Stimulated activated CD4-positive, alpha-beta T cell treated with anti-CD3 and anti-CD28 coated beads, TNF-alpha, amount 100 ng/mL, for 4 hours (primary cell): ENCODE results near the gene SLCO2A1.

Source experiments
- DNase-seq, 3 experiments: peaks; one replicate each; pipeline ENCODE4 v3.0.0-alpha.2; 2020; ENCODE audit warnings: low read depth in 3 of 3

The SLCO2A1 gene

GRCh38 chr3:133999891-134000685 lies 29.6 kb downstream of the SLCO2A1 start:
- DNase-seq = no peak

DNA sequence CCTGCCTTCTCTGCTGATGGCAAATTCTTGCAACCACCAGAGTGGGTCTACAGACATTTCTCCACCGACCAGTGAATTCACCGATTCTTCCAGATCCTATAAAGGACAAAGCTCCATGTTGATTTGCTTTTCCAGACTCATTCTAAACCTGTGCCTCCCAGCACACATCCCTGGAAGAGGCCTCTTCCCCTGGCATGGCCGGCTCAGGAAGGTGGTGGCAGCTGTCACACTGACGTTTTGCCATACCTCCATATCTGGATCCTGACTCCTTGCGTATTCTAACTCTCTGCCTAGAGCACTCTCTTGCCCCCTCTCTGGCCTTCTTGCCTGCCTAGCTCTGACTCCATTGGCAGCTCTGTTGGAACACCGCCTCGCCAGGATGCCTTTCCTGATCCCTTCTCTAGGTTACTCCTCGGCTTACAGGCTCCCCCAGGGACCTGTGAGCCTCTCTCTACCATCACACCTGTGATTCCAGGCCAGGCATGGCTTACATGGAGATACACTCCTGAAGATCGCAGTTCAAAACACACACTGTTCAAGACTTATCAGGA lies 31.0 kb downstream of the SLCO2A1 start:
- DNase-seq = no peak

DNA sequence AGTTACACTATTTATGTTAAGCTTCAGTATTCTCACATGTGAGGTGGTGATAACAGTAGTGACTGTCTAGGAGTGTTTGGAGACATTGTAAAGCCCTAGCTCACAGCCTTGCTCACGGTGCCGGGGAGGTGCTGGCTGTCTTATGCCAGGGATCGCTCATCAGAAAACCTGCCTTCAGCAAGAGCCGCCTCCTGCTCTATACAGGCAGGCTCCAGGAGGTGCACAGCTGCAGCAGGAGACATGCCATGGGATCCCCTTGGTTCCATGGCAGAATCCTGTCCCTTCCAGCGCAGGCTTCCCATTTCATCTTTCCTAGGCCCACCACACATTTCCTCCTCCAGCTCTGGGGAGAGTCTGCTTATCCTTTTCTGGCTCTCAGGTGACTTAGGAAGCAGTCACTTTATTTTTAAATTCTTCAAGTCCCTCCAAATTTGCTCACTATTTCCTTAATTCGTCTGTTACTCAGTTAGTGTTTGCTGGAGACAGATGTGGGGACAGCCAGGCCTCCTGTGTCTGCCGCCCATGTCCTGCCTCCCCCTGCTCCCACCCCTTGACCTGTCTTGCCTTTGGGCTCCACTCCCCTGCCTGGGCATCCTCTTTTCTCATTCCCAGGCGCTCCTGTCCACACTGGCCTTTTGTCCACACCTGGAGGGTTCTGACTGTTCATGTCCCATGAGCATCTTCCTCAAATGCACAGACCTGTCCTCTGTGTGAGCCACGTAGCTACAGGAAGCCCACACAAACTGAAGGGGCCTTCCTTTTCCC lies 31.7 kb downstream of the SLCO2A1 start:
- no peak for DNase-seq

- no peak for DNase-seq
Measured at GRCh38 chr3:133996996-133997395, 32.7 kb downstream of the SLCO2A1 start.

DNA sequence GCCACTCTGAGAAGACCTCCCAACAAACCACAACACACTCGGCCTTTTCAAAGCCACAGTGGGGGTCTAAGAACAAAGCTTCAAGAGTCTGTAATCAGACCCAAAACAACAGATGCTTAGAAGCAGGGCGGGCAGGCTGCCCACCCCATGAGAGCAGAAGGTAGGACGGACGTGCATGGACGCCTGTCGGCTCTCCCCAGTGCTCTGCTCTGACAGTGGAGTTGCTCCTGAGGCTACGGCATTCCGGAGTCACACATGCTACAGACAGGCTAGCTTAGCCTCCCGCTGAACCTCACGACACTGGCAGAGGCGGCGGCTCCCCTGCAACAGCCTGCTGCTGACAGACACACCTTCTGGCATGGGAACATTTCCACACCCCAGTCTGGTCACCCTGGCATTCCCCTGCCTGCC lies 33.5 kb downstream of the SLCO2A1 start:
- no peak for DNase-seq

- DNase-seq = no peak
Measured at GRCh38 chr3:133995264-133995663, 34.5 kb downstream of the SLCO2A1 start.

DNA sequence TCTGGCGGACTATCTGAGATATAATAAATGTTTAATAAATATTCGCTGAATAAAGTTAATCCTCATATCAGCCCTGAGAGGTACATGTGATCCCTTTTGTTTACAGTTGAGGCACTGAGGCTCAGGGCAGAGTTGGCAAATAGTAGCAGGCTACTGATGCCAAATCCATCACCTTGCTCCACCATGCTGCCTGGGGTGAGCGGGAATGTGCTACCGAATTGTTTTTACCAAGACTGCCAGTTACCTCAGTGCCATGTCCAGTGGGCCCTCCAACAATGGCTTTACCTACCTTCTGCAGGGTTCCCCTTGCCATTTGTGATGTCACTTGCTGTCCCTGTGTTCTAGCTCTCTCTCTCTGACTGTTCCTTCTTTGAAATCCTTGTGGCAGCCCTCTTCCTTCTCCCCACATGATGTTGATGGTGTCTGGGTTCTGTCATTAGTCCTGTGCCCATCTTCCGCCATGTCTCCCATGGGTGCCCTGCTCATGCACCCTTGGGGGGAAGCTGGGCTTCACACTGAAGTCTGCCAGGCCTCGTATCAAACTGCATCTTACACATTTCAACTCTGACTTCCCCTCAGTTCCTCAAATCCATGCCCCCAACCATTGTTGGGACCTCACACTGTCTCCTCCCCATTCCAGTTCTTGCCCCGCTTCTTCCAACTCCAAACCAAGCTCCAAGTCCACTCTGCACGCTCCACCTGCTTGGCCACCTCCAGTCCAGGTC lies 35.4 kb downstream of the SLCO2A1 start:
- no peak for DNase-seq

GRCh38 chr3:133992951-133993620 lies 36.6 kb downstream of the SLCO2A1 start:
- no peak for DNase-seq

DNA sequence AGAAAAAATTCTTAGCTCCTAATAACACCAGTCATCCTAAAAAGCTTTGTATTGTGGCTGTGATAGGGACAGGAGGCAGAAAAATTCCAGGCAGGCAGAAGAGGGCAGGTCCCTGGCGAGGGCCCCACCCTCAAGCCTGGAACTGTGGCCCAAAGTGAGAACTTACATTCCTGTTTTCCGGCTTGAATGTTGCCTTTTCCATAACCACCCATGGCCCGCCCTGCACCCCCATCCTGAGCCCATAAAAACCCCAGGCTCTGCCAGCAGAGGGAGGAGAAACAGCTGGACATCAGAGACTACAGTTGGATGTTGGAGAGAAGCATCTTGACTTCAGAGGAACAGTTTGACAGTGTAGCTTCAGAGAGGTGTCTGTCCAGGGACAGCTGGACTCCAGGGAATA lies 37.3 kb downstream of the SLCO2A1 start:
- no peak for DNase-seq

GRCh38 chr3:133991637-133992036 lies 38.1 kb downstream of the SLCO2A1 start:
- DNase-seq = no peak

DNA sequence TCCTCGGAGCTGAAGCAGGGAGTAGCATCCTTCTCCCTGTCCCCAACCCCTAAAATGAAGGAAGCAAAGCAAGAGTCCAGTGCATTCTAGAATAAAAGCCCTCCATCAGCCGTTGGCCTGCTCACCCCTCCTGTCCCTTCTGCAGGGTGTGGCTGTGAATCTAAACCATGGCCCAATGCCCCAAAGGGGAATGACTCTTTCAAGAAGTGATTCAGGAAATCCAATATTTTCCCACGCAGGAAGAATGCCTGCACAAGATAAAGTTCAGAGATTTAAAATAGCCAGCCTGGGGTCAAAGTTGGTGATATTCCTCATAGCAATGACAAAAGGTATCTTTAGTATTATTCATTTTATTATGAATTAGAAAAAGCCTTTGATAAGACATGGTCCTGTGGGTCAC lies 38.5 kb downstream of the SLCO2A1 start:
- no peak for DNase-seq

GRCh38 chr3:133989936-133990702 lies 39.6 kb downstream of the SLCO2A1 start:
- no peak for DNase-seq

DNA sequence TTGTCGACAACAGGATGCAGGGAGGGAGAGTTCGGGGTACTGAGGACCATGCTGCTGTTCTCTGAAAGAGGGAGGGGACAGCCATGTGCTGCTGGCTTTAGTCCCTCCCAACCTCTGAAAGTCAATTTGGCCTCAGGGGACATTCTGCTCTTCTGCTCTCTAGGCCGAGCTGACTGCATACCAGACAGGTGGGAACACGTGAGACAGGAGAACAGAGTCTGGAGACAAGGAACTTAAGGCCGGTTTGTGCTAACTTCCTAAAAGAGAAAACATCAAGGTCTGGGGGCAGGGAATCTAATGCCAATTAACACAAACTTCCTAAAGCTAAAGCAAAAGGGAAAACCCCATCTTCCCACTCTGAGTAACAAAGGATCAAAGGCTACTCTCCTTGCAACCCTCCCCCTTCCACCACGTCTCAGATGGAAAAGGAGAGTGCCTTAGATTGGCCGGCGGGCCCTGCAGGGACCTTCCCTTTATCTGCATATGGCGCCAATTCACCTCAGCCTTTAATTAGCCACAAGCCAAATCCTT lies 41.0 kb downstream of the SLCO2A1 start:
- no peak for DNase-seq

DNA sequence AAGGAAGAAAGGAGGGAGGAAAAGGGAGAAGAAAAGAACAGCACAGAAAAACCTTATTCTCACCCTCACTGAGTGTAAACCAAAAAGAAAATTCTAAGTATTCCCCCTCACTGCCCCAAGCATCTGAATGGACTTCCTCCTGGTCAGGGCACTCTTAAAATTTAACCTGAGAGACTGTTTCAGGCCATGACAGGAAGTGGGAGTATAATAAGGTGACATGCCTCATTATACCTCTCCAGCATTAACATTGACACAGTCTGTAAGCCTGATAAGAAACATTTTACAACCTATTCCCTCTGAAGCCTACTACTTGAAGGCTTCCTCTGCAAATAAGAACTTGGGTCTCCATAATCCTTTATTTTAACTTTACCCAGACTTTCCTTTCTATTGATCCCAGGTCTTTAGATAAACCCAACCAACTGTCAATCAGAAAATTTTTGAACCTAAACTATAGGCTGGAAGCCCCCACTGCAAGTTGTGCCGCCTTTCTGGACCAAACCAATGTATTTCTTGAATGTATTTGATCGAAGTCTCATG lies 41.7 kb downstream of the SLCO2A1 start:
- no peak for DNase-seq

DNA sequence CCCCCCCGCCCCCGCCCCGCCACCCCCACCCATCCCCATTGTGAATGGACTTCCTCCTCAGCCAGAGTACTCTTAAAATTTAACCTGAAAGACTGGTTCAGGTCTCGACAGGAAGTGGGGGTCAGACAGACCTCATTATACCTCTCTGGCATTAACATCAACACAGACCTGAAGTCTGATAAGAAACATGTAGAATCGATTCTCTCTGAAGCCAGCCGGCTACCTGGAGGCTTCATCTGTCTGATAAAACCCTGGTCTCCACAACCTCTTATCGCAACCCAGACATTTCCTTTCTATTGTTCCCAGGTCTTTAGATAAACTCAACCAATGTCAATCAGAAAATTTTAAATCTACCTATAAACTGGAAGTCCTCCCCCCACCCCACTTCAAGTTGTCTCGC lies 42.6 kb downstream of the SLCO2A1 start:
- DNase-seq = no peak

DNA sequence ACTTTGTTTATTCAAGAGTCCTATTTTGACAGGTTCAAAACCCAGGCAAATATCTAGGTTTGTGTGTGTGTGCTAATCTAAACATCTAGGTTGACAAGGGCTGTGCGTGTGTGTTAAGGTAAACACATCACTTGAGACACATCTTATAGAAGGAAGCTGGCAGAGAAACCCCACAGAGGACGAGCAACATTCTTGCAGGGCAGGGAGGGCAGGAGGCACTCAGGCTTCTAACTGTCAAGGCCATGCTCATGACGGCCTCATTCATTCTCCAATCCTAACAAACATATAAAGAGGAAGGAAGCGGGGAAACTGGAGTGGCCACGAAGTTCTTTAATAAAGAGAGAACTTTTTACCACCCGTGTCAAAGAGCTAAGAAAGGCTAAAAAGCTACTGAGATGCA lies 43.4 kb downstream of the SLCO2A1 start:
- no peak for DNase-seq

DNA sequence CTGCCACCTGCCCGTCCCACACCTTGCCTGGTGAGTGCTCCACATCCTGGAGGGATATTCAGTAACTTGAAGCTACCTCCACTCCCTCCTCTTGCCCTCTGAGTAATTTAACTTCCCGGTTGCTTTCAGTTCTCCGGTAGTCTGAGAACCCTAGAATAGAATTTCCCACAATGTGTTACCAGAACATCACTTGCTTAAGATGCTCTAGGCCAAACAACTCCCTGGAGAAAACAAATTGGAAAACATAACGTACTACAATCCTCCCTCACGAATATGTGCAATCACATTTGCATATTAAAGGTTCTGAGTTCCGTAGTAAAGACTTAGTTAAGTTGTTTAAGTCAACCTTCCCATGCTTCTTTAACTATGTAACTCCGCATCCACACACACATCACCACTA lies 44.8 kb downstream of the SLCO2A1 start:
- DNase-seq = no peak

DNA sequence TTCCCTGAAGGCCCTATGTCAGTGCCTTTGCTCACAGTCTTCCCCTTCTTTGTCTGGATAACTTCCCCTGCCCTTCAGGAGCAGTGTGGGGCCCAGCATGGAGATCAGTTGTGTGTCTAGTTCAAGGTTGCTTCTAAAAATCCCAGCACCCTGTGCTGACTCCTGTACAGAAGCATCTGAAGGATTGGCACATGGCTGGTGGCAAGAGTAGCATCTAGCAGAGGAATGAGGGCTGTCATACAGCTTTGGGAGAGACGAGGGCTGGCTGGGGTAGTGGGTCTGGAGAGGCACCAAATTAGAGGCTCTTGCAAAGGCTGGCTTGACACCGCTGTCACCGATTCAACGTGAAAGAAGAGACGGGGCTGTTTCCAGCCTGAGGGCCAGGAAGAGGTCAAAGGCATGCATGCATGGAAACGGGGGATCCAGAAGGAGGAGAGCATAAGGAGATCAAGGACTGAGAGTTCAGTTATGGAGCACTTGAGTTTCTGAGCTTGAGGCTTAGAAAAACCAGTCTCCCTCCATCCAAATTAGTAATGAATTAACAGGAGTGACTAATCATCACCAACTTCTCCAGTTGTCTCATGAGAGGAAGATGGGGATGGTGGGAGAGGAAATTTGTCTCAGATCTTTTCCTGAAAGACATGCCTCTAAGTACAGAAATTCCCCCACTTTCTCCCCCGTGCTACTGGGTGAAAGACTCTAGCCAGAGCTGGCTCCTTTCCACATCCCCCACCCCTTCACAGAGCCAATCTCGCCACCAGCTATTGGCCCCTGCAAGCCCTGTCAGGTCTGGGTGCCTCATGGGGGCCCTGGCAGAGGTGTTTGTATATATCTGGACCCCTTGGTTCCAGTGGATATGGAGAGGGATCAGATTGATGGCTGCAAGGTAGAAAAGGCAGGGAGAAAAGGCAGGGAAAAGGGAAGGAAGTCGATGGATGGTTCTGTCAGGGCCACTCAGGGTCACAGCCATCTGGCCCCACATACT lies 45.9 kb downstream of the SLCO2A1 start:
- no peak for DNase-seq

- DNase-seq = no peak
Measured at GRCh38 chr3:133983126-133983525, 46.6 kb downstream of the SLCO2A1 start.
